ENCODE results near the gene GPSM3.
"Not testable (repeated sequence)": the region's sequence is repeated elsewhere in the genome, so short reads cannot be mapped to it uniquely, and the experiment has no call there.

Gene GPSM3

DNA sequence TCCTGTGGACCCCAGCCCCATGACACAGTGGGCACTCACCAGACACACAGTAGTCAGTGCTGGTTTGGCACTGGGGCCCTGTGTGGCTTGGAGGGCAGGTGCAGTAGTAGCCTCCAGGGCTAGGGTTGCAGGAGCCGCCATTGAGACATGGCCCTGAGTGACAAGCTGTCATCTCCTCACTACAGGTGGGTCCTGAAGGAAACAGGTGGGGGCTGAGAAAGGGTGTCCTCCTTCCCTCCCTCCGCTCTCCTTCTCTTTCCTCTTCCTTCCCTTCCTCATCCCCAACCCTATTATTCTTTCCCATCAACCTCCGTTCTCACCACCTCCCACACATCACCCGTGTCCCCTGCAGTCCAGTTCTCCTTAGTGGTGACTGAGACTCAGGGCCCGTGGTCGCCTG lies 21.2 kb upstream of the GPSM3 start:
- DNase-seq (ENCODE audit: low read depth in 1 of 2, low spot score in 1 of 2): no peak
- TF ChIP-seq POLR2AphosphoS5 (IDR thresholded peaks at IDR 0.05; ENCODE audit: low read depth) (no peak), GABPA (IDR thresholded peaks at IDR 0.05; ENCODE audit: low read depth) (no peak), SPI1 (IDR thresholded peaks at IDR 0.05; ENCODE audit: borderline replicate concordance, low read depth) (no peak)
- TF ChIP-seq, protein P1, sequence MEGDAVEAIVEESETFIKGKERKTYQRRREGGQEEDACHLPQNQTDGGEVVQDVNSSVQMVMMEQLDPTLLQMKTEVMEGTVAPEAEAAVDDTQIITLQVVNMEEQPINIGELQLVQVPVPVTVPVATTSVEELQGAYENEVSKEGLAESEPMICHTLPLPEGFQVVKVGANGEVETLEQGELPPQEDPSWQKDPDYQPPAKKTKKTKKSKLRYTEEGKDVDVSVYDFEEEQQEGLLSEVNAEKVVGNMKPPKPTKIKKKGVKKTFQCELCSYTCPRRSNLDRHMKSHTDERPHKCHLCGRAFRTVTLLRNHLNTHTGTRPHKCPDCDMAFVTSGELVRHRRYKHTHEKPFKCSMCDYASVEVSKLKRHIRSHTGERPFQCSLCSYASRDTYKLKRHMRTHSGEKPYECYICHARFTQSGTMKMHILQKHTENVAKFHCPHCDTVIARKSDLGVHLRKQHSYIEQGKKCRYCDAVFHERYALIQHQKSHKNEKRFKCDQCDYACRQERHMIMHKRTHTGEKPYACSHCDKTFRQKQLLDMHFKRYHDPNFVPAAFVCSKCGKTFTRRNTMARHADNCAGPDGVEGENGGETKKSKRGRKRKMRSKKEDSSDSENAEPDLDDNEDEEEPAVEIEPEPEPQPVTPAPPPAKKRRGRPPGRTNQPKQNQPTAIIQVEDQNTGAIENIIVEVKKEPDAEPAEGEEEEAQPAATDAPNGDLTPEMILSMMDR (IDR thresholded peaks at IDR 0.05; ENCODE audit: insufficient read depth, low read length): no peak
- Histone ChIP-seq H3K27ac (replicated peaks) (no peak overlapping the region), H3K4me3 (replicated peaks; ENCODE audit: insufficient read depth, low read length) (no peak overlapping the region), H3K27me3 (ENCODE audit: insufficient read depth, poor library complexity, severe bottlenecking) (no peaks in the 10 kb centered on the region)

DNA sequence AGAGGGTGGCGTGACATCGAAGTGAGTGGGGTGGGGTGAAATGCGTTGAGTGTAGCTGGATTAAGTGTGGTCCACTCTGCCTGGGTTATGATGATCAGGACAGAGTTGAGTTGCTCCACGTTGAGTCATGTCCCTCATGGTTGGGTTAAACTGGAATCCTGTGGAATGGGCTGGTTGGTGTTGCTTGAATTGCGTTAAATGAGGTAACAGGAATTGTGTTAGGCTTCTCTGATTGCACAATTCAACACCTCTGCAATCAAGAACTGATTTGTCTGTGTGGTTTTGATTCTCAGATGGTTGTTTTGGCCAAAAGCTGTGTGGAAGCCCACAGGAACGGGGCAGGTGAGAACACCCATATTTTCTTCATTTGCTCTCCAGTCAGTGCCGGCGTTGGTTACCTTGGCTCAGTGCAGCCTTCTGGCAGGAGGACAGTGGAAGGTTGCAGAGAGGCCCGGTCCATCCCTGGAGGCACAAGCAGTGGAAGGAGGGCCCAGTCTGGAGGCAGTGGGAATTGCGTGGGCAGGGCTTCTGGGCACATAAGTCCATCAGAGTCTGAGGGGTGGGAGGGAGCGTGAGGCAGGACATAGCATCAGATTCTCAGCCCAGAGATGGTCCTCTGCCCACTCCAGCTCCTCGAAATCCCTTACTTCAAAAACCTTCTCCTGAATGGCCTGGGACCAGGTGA lies 19.8 kb upstream of the GPSM3 start:
- Histone ChIP-seq H3K4me3 (replicated peaks; ENCODE audit: insufficient read depth, low read length) (no peak overlapping the region), H3K27me3 (ENCODE audit: insufficient read depth, poor library complexity, severe bottlenecking) (no peaks in the 10 kb centered on the region), H3K27ac (replicated peaks) (no peak overlapping the region)
- TF ChIP-seq POLR2AphosphoS5 (IDR thresholded peaks at IDR 0.05; ENCODE audit: low read depth): no peak
- no peak for TF ChIP-seq SPI1 (IDR thresholded peaks at IDR 0.05; ENCODE audit: borderline replicate concordance, low read depth)
- TF ChIP-seq GABPA (IDR thresholded peaks at IDR 0.05; ENCODE audit: low read depth): no peak
- TF ChIP-seq, protein P2, sequence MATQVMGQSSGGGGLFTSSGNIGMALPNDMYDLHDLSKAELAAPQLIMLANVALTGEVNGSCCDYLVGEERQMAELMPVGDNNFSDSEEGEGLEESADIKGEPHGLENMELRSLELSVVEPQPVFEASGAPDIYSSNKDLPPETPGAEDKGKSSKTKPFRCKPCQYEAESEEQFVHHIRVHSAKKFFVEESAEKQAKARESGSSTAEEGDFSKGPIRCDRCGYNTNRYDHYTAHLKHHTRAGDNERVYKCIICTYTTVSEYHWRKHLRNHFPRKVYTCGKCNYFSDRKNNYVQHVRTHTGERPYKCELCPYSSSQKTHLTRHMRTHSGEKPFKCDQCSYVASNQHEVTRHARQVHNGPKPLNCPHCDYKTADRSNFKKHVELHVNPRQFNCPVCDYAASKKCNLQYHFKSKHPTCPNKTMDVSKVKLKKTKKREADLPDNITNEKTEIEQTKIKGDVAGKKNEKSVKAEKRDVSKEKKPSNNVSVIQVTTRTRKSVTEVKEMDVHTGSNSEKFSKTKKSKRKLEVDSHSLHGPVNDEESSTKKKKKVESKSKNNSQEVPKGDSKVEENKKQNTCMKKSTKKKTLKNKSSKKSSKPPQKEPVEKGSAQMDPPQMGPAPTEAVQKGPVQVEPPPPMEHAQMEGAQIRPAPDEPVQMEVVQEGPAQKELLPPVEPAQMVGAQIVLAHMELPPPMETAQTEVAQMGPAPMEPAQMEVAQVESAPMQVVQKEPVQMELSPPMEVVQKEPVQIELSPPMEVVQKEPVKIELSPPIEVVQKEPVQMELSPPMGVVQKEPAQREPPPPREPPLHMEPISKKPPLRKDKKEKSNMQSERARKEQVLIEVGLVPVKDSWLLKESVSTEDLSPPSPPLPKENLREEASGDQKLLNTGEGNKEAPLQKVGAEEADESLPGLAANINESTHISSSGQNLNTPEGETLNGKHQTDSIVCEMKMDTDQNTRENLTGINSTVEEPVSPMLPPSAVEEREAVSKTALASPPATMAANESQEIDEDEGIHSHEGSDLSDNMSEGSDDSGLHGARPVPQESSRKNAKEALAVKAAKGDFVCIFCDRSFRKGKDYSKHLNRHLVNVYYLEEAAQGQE (IDR thresholded peaks at IDR 0.05; ENCODE audit: insufficient replicate concordance, low read depth): no peak
- TF ChIP-seq, protein P1 (IDR thresholded peaks at IDR 0.05; ENCODE audit: insufficient read depth, low read length): no peak
- DNase-seq (ENCODE audit: low read depth in 1 of 2, low spot score in 1 of 2): no peak

DNA sequence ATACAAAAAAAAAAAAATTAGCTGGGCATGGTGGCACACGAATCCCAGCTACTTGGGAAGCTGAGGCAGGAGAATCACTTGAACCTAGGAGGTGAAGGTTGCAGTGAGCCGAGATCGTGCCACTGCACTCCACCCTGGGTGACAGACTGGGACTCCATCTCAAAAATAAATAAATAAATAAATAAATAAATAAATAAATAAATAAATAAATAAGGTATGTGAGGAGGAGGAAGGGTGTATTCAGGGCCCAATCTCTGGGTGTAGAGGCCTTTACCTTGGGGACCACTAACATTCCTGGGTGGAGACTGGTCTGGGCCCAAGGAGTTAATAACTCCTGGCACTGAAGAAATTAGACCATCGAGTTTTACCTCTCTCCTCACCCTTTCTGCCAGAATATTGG lies 19.0 kb upstream of the GPSM3 start:
- H3K4me3 ChIP-seq (replicated peaks; ENCODE audit: insufficient read depth, low read length); H3K27ac ChIP-seq (replicated peaks); DNase-seq (ENCODE audit: low read depth in 1 of 2, low spot score in 1 of 2); H3K27me3 ChIP-seq (ENCODE audit: insufficient read depth, poor library complexity, severe bottlenecking): not testable (repeated sequence)

DNA sequence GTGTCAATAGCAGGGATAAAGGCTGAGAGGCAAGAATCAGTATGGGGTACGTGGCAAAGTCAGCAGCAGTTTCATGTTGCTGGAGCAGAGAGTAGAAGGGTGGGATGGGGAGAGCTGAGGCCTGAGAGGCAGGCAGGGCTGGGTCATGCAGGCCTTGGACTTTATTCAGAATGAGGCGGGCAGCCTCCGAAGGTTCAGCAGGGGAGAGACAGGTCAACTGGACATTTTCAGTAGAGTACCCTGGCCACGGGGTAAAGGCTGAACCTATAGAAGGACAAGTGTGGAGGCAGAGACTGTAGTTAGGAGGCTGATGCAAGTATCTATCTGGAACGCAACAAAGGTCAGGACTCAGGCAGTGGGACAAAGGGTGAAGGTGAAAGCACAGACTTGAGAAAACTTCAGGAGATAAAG lies 17.8 kb upstream of the GPSM3 start:
- H3K27me3 ChIP-seq (ENCODE audit: insufficient read depth, poor library complexity, severe bottlenecking): no peaks in the 10 kb centered on the region
- H3K4me3 ChIP-seq (replicated peaks; ENCODE audit: insufficient read depth, low read length): no peak overlapping the region
- TF ChIP-seq, protein P1 (IDR thresholded peaks at IDR 0.05; ENCODE audit: insufficient read depth, low read length): no peak
- TF ChIP-seq POLR2AphosphoS5 (IDR thresholded peaks at IDR 0.05; ENCODE audit: low read depth): no peak
- TF ChIP-seq, protein P2 (IDR thresholded peaks at IDR 0.05; ENCODE audit: insufficient replicate concordance, low read depth): no peak
- TF ChIP-seq SPI1 (IDR thresholded peaks at IDR 0.05; ENCODE audit: borderline replicate concordance, low read depth): no peak
- no peak for TF ChIP-seq GABPA (IDR thresholded peaks at IDR 0.05; ENCODE audit: low read depth)
- DNase-seq (ENCODE audit: low read depth in 1 of 2, low spot score in 1 of 2): no peak
- no peak overlapping the region for H3K27ac ChIP-seq (replicated peaks)

All from HL-60 (cell line).